Ishikawa (cell line): ENCODE measurements around the gene DPEP1.

Experiments used
- CEBPB ChIP-seq: IDR thresholded peaks from 2 replicates; pipeline ENCODE4 v1.6.1; 2012
- EP300 ChIP-seq: IDR thresholded peaks from 2 replicates; pipeline ENCODE4 v1.6.1; 2012; ENCODE audit warnings: borderline replicate concordance
- RAD21 ChIP-seq: IDR thresholded peaks from 2 replicates; pipeline ENCODE4 v1.6.1; 2012; ENCODE audit warnings: low read depth
- TAF1 ChIP-seq: IDR thresholded peaks from 2 replicates; pipeline ENCODE4 v1.6.1; 2012; ENCODE audit warnings: low read depth, mild to moderate bottlenecking
- TCF12 ChIP-seq: IDR thresholded peaks from 2 replicates; pipeline ENCODE4 v1.6.1; 2012; ENCODE audit warnings: low read depth
- TEAD4 ChIP-seq: IDR thresholded peaks from 2 replicates; pipeline ENCODE4 v1.6.1; 2012
- TF ChIP-seq, protein P1 (sequence below): IDR thresholded peaks from 2 replicates; pipeline ENCODE4 v1.6.1; 2012

DNA sequence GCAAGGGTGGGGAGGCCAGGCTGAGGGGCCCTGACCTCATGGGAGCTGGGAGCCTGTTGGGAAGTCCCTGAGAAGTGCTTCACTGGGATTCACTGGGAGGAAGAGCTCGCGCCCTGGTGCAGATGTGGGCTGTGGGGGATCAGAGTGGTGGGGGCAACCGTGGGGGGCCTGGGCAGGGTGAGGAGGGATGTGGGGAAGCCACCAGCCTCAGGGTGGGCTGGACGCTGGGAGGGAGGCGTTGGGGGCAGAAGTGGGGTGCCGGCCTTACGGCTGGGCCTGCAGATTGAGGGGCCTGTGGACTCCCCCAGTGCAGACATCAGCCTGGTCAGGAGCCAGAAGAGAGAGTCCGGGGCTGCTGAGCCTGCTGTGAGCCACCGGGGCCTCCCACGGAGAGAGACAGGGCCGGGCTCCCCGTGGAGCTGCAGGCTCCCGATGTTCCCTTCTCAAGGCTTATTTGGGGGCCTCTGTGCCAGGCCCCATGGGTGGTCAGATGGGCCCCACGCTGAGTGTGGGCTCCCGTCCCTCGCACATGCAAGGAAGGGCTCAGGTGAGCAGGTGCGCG, 7.8 kb downstream of the DPEP1 start:
- TF ChIP-seq EP300, result no peak
- TF ChIP-seq TCF12, result no peak
- TF ChIP-seq, protein P1, sequence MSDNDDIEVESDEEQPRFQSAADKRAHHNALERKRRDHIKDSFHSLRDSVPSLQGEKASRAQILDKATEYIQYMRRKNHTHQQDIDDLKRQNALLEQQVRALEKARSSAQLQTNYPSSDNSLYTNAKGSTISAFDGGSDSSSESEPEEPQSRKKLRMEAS, result no peak
- no peak for TF ChIP-seq RAD21
- TF ChIP-seq TEAD4, result no peak
- TF ChIP-seq TAF1, result no peak
- TF ChIP-seq CEBPB, result no peak
